BLaER1 treated with 17β-estradiol and CSF1 and Interleukin-3, amounts not matched to agents 10 nM and 100 nM (cell line): ENCODE results near the gene RHCE.

Source experiments
- H3K27ac ChIP-seq, 11 experiments: shearing (Covaris generic); formaldehyde crosslinking; 2 replicates each; pipeline ENCODE4 v1.8.1; 2022
- H3K27me3 ChIP-seq, 11 experiments: shearing (Covaris generic); formaldehyde crosslinking; 2 replicates each; pipeline ENCODE4 v1.8.1; 2022
- H3K36me3 ChIP-seq, 11 experiments: shearing (Covaris generic); formaldehyde crosslinking; 2 replicates each; pipeline ENCODE4 v1.8.1; 2022
- H3K4me1 ChIP-seq, 10 experiments: shearing (Covaris generic); formaldehyde crosslinking; 2 replicates each; pipeline ENCODE4 v1.8.1; 2022
- H3K4me2 ChIP-seq, 11 experiments: shearing (Covaris generic); formaldehyde crosslinking; 2 replicates each; pipeline ENCODE4 v1.8.1; 2022
- H3K4me3 ChIP-seq, 10 experiments: shearing (Covaris generic); formaldehyde crosslinking; 2 replicates each; pipeline ENCODE4 v1.8.1; 2022
- H3K9ac ChIP-seq, 11 experiments: shearing (Covaris generic); formaldehyde crosslinking; 2 replicates each; pipeline ENCODE4 v1.8.1; 2022
- H3K9me3 ChIP-seq, 11 experiments: shearing (Covaris generic); formaldehyde crosslinking; replicated peaks in 1 of 11; 2 replicates each; pipeline ENCODE4 v1.8.1; 2022
- H4K20me1 ChIP-seq, 11 experiments: shearing (Covaris generic); formaldehyde crosslinking; 2 replicates each; pipeline ENCODE4 v1.8.1; 2022
- Cebpa-rat ChIP-seq, 11 experiments: shearing (Covaris generic); IDR thresholded peaks; 2 replicates each; pipeline ENCODE4 v1.8.1; 2022

Gene RHCE

GRCh38 chr1:25442178-25442577 lies 21.6 kb upstream of the RHCE start:
- H3K36me3 ChIP-seq, result peaks cover 5 to 35% (median 17%) of the 10 kb centered on the region in 11 experiments; a peak in 20 of 22 replicates
- no peaks in the 10 kb centered on the region for H3K9me3 ChIP-seq
- no peak overlapping the region for H3K9ac ChIP-seq
- peaks cover 42 to 99% (median 89%) of the 10 kb centered on the region in 11 experiments; a peak in 20 of 22 replicates for H4K20me1 ChIP-seq
- no peak overlapping the region for H3K4me2 ChIP-seq
- H3K4me1 ChIP-seq, result peaks cover 6 to 29% (median 20%) of the 10 kb centered on the region in 10 experiments; a peak in 17 of 20 replicates
- H3K4me3 ChIP-seq, result no peak overlapping the region
- H3K27me3 ChIP-seq, result no peaks in the 10 kb centered on the region
- TF ChIP-seq Cebpa-rat (IDR thresholded peaks at IDR 0.05), result no peak
- no peak overlapping the region for H3K27ac ChIP-seq

GRCh38 chr1:25439287-25439686 lies 18.7 kb upstream of the RHCE start:
- H3K4me1 ChIP-seq, result peaks cover 23 to 30% (median 26%) of the 10 kb centered on the region in 10 experiments
- peaks cover 0 to 38% (median 16%) of the 10 kb centered on the region in 11 experiments; a peak in 12 of 22 replicates for H3K36me3 ChIP-seq
- H3K27me3 ChIP-seq, result no peaks in the 10 kb centered on the region
- no peak overlapping the region for H3K9ac ChIP-seq
- H3K27ac ChIP-seq, result no peak overlapping the region
- no peak overlapping the region for H3K4me3 ChIP-seq
- no peaks in the 10 kb centered on the region for H3K9me3 ChIP-seq
- H4K20me1 ChIP-seq, result peaks cover 45 to 99% (median 88%) of the 10 kb centered on the region in 11 experiments; a peak in 20 of 22 replicates
- no peak overlapping the region for H3K4me2 ChIP-seq
- no peak for TF ChIP-seq Cebpa-rat (IDR thresholded peaks at IDR 0.05)

GRCh38 chr1:25437672-25438071 lies 17.0 kb upstream of the RHCE start:
- peaks cover 37 to 46% (median 42%) of the 10 kb centered on the region in 10 experiments for H3K4me1 ChIP-seq
- H3K36me3 ChIP-seq, result peaks cover 0 to 45% (median 16%) of the 10 kb centered on the region in 11 experiments; a peak in 12 of 22 replicates
- peaks cover 37 to 99% (median 88%) of the 10 kb centered on the region in 11 experiments; a peak in 21 of 22 replicates for H4K20me1 ChIP-seq
- H3K27ac ChIP-seq, result no peak overlapping the region
- no peak for TF ChIP-seq Cebpa-rat (IDR thresholded peaks at IDR 0.05)
- H3K27me3 ChIP-seq, result no peaks in the 10 kb centered on the region
- no peak overlapping the region for H3K9ac ChIP-seq
- no peak overlapping the region for H3K4me3 ChIP-seq
- H3K9me3 ChIP-seq, result no peaks in the 10 kb centered on the region
- no peak overlapping the region for H3K4me2 ChIP-seq

- Histone ChIP-seq H3K4me2 (peak overlapping the region; percentile 63 to 96 (median 78)), H4K20me1 (peaks cover 34 to 93% (median 80%) of the 10 kb centered on the region in 11 experiments; a peak in 21 of 22 replicates), H3K4me1 (peaks cover 46 to 54% (median 51%) of the 10 kb centered on the region in 10 experiments), H3K36me3 (peaks cover 0 to 43% (median 12%) of the 10 kb centered on the region in 11 experiments; a peak in 12 of 22 replicates), H3K27ac (peak overlapping the region in 7 of 11 experiments; percentile 7 to 42 (median 29); a peak in 9 of 22 replicates), H3K4me3 (no peak overlapping the region; a peak in 1 of 20 replicates), H3K27me3 (no peaks in the 10 kb centered on the region), H3K9me3 (no peaks in the 10 kb centered on the region), H3K9ac (peak overlapping the region in 9 of 11 experiments; percentile 2 to 55 (median 21); a peak in 10 of 22 replicates)
- no peak for TF ChIP-seq Cebpa-rat (IDR thresholded peaks at IDR 0.05)
These were observed 14.9 kb upstream of the RHCE start for GRCh38 chr1:25435397-25436108.

- Histone ChIP-seq H4K20me1 (peaks cover 31 to 74% (median 68%) of the 10 kb centered on the region in 11 experiments; a peak in 21 of 22 replicates), H3K27ac (peak overlapping the region in 1 of 11 experiments; percentile 17; a peak in 1 of 22 replicates), H3K9me3 (no peaks in the 10 kb centered on the region), H3K4me2 (peak overlapping the region; percentile 43 to 96 (median 89); a peak in 21 of 22 replicates), H3K36me3 (peaks cover 0 to 28% (median 12%) of the 10 kb centered on the region in 11 experiments; a peak in 12 of 22 replicates), H3K9ac (peak overlapping the region in 9 of 11 experiments; percentile 12 to 52 (median 23); a peak in 11 of 22 replicates), H3K4me3 (no peak overlapping the region), H3K4me1 (peaks cover 46 to 60% (median 55%) of the 10 kb centered on the region in 10 experiments), H3K27me3 (no peaks in the 10 kb centered on the region)
- TF ChIP-seq Cebpa-rat (IDR thresholded peaks at IDR 0.05), result no peak
These were observed 13.0 kb upstream of the RHCE start for GRCh38 chr1:25433389-25434186.

GRCh38 chr1:25432749-25433388 lies 12.2 kb upstream of the RHCE start:
- Histone ChIP-seq H3K4me1 (peaks cover 46 to 60% (median 55%) of the 10 kb centered on the region in 10 experiments), H3K4me2 (peak overlapping the region; percentile 84 to 96 (median 89)), H3K36me3 (peaks cover 0 to 25% (median 11%) of the 10 kb centered on the region in 11 experiments; a peak in 12 of 22 replicates), H3K27ac (no peak overlapping the region), H3K27me3 (no peaks in the 10 kb centered on the region), H4K20me1 (peaks cover 31 to 67% (median 61%) of the 10 kb centered on the region in 11 experiments; a peak in 21 of 22 replicates), H3K9ac (peak overlapping the region in 7 of 11 experiments; percentile 93 to 97 (median 96); a peak in 9 of 22 replicates), H3K9me3 (no peaks in the 10 kb centered on the region), H3K4me3 (peak overlapping the region in 7 of 10 experiments; percentile 96 to 100 (median 98); a peak in 8 of 20 replicates)
- no peak for TF ChIP-seq Cebpa-rat (IDR thresholded peaks at IDR 0.05)

- H3K4me2 ChIP-seq, result peak overlapping the region; percentile 84 to 96 (median 89)
- TF ChIP-seq Cebpa-rat (IDR thresholded peaks at IDR 0.05), result no peak
- H3K36me3 ChIP-seq, result peaks cover 0 to 18% (median 3%) of the 10 kb centered on the region in 11 experiments; a peak in 11 of 22 replicates
- peak overlapping the region in 8 of 11 experiments; percentile 89 to 93 (median 92); a peak in 12 of 22 replicates for H3K27ac ChIP-seq
- peak overlapping the region; percentile 92 to 97 (median 95) for H3K9ac ChIP-seq
- H3K4me1 ChIP-seq, result peaks cover 46 to 64% (median 55%) of the 10 kb centered on the region in 10 experiments
- peak overlapping the region; percentile 96 to 100 (median 98) for H3K4me3 ChIP-seq
- no peaks in the 10 kb centered on the region for H3K9me3 ChIP-seq
- peaks cover 27 to 60% (median 55%) of the 10 kb centered on the region in 11 experiments; a peak in 21 of 22 replicates for H4K20me1 ChIP-seq
- no peaks in the 10 kb centered on the region for H3K27me3 ChIP-seq
These were observed 11.5 kb upstream of the RHCE start for GRCh38 chr1:25431955-25432719.
